Measurements from ENCODE around the gene ADAM17. TPM values are rescaled to one million over a fixed set of nuclear protein-coding genes. Genes with fewer than 3 reads are reported as not detected.
A peak's percentile ranks its signal among the peaks of the same experiment; 100 is the strongest.

The ADAM17 gene
- total and polyA plus RNA-seq, 2 donors (not counting 1 experiment from before 2014, with no cell fraction given): 12.3 to 69.9 TPM

- no peaks in the 10 kb centered on the region for H3K27me3 ChIP-seq (ENCODE audit: control insufficient read depth, insufficient read depth, low read length)
- peaks cover 2% of the 10 kb centered on the region for H3K9me3 ChIP-seq (ENCODE audit: control insufficient read depth, insufficient read depth, low read depth, low read length)
- no peak overlapping the region for H2AFZ ChIP-seq (ENCODE audit: low read length)
- H3K4me3 ChIP-seq (replicated peaks in 1 of 4; ENCODE audit: control extremely low read depth in 1 of 4, insufficient read depth in 1 of 4, low read depth in 3 of 4, low read length in 4 of 4): no peak overlapping the region
- peak; percentile 84 to 97 for DNase-seq (ENCODE audit: low read depth in 2 of 2)
- H3K9ac ChIP-seq (ENCODE audit: insufficient read depth, low read length): no peak overlapping the region
- H3K36me3 ChIP-seq (ENCODE audit: control insufficient read depth, insufficient read depth, low read length): peaks cover 5% of the 10 kb centered on the region
- H3K27ac ChIP-seq (ENCODE audit: insufficient read depth, low read length): peak overlapping the region; percentile 44
- TF ChIP-seq CTCF (conservative IDR thresholded peaks at IDR 0.05 in 1 of 2, IDR thresholded peaks at IDR 0.05 in 1 of 2; ENCODE audit: low read depth in 1 of 2, low read length in 2 of 2) (no peak), EZH2 (IDR thresholded peaks at IDR 0.05; ENCODE audit: low read length, missing control alignments) (no peak)
- H4K20me1 ChIP-seq (ENCODE audit: control insufficient read depth, extremely low read depth, insufficient read depth, low read length): peaks cover 2% of the 10 kb centered on the region
- H3K4me2 ChIP-seq (ENCODE audit: extremely low read depth, insufficient read depth, low read length): peak overlapping the region; percentile 38
- H3K79me2 ChIP-seq (ENCODE audit: control insufficient read depth, insufficient read depth, low read length): peaks cover 94% of the 10 kb centered on the region
- H3K4me1 ChIP-seq (ENCODE audit: control insufficient read depth, extremely low read depth, insufficient read depth, low read length): peaks cover 6% of the 10 kb centered on the region
Measured at GRCh38 chr2:9594366-9595054, 38.9 kb upstream of the ADAM17 start.

GRCh38 chr2:9593925-9594324, 38.3 kb upstream of the ADAM17 start:
- Histone ChIP-seq H3K4me1 (ENCODE audit: control insufficient read depth, extremely low read depth, insufficient read depth, low read length) (peaks cover 6% of the 10 kb centered on the region), H3K79me2 (ENCODE audit: control insufficient read depth, insufficient read depth, low read length) (peaks cover 93% of the 10 kb centered on the region), H3K4me2 (ENCODE audit: extremely low read depth, insufficient read depth, low read length) (no peak overlapping the region), H4K20me1 (ENCODE audit: control insufficient read depth, extremely low read depth, insufficient read depth, low read length) (peaks cover 2% of the 10 kb centered on the region), H3K27ac (ENCODE audit: insufficient read depth, low read length) (no peak overlapping the region), H3K9ac (ENCODE audit: insufficient read depth, low read length) (no peak overlapping the region), H3K36me3 (ENCODE audit: control insufficient read depth, insufficient read depth, low read length) (peaks cover 4% of the 10 kb centered on the region), H3K9me3 (ENCODE audit: control insufficient read depth, insufficient read depth, low read depth, low read length) (no peaks in the 10 kb centered on the region), H3K27me3 (ENCODE audit: control insufficient read depth, insufficient read depth, low read length) (no peaks in the 10 kb centered on the region), H2AFZ (ENCODE audit: low read length) (no peak overlapping the region), H3K4me3 (replicated peaks in 1 of 4; ENCODE audit: control extremely low read depth in 1 of 4, insufficient read depth in 1 of 4, low read depth in 3 of 4, low read length in 4 of 4) (no peak overlapping the region)
- no peak for DNase-seq (ENCODE audit: low read depth in 2 of 2)
- TF ChIP-seq CTCF (conservative IDR thresholded peaks at IDR 0.05 in 1 of 2, IDR thresholded peaks at IDR 0.05 in 1 of 2; ENCODE audit: low read depth in 1 of 2, low read length in 2 of 2) (no peak), EZH2 (IDR thresholded peaks at IDR 0.05; ENCODE audit: low read length, missing control alignments) (no peak)

GRCh38 chr2:9592699-9593098, 37.1 kb upstream of the ADAM17 start:
- H3K27me3 ChIP-seq (ENCODE audit: control insufficient read depth, insufficient read depth, low read length): no peaks in the 10 kb centered on the region
- H3K4me3 ChIP-seq (replicated peaks in 1 of 4; ENCODE audit: control extremely low read depth in 1 of 4, insufficient read depth in 1 of 4, low read depth in 3 of 4, low read length in 4 of 4): no peak overlapping the region
- no peak overlapping the region for H3K4me2 ChIP-seq (ENCODE audit: extremely low read depth, insufficient read depth, low read length)
- H3K79me2 ChIP-seq (ENCODE audit: control insufficient read depth, insufficient read depth, low read length): peaks cover 92% of the 10 kb centered on the region
- H3K9ac ChIP-seq (ENCODE audit: insufficient read depth, low read length): no peak overlapping the region
- peaks cover 5% of the 10 kb centered on the region for H3K36me3 ChIP-seq (ENCODE audit: control insufficient read depth, insufficient read depth, low read length)
- H3K4me1 ChIP-seq (ENCODE audit: control insufficient read depth, extremely low read depth, insufficient read depth, low read length): peaks cover 6% of the 10 kb centered on the region
- H2AFZ ChIP-seq (ENCODE audit: low read length): no peak overlapping the region
- DNase-seq (ENCODE audit: low read depth in 2 of 2): no peak
- no peaks in the 10 kb centered on the region for H3K9me3 ChIP-seq (ENCODE audit: control insufficient read depth, insufficient read depth, low read depth, low read length)
- TF ChIP-seq CTCF (conservative IDR thresholded peaks at IDR 0.05 in 1 of 2, IDR thresholded peaks at IDR 0.05 in 1 of 2; ENCODE audit: low read depth in 1 of 2, low read length in 2 of 2) (no peak), EZH2 (IDR thresholded peaks at IDR 0.05; ENCODE audit: low read length, missing control alignments) (no peak)
- H3K27ac ChIP-seq (ENCODE audit: insufficient read depth, low read length): no peak overlapping the region
- peaks cover 2% of the 10 kb centered on the region for H4K20me1 ChIP-seq (ENCODE audit: control insufficient read depth, extremely low read depth, insufficient read depth, low read length)

All from fibroblast of lung (primary cell).